Endometrial microvascular endothelial cells (primary cell): ENCODE measurements around the gene NCAM1. TPM values are rescaled to one million over a fixed set of nuclear protein-coding genes. Genes with fewer than 3 reads are reported as not detected.
"Not testable (repeated sequence)": the region's sequence is repeated elsewhere in the genome, so short reads cannot be mapped to it uniquely, and the experiment has no call there.

Experiments used
- in situ Hi-C: cut with HindIII; loops from 2 replicates; pipeline ENCODE4 v1.10.0; 2017; ENCODE audit warnings: low sequenced_read_pairs, low pct_unique_long_range_greater_than_20kb; ENCODE audit errors: inconsistent ontology term
- total RNA-seq: library from RNA; depleted of rRNA; stranded (reverse); fragments of >200 nt; gene quantifications from one replicate; pipeline ENCODE4 v1.2.3, GENCODE V29; 2015; ENCODE audit errors: inconsistent ontology term

NCAM1 gene
- total RNA-seq = not detected

GRCh38 chr11:112961146-112961668, at the start of gene NCAM1:
TSS of gene NCAM1 (plus strand) at chr11:112961420.
- in situ Hi-C loops = no loop called here

GRCh38 chr11:112922606-112923005, 38.6 kb upstream of the NCAM1 start:
- in situ Hi-C loops = no loop called here

- in situ Hi-C loops = not testable (repeated sequence)
Observed at GRCh38 chr11:112924836-112925235, 36.4 kb upstream of the NCAM1 start.

- in situ Hi-C loops = no loop called here
Observed at GRCh38 chr11:112925516-112926310, 35.5 kb upstream of the NCAM1 start.

GRCh38 chr11:112928136-112928535, 33.1 kb upstream of the NCAM1 start:
- in situ Hi-C loops = no loop called here

GRCh38 chr11:112929432-112929831, 31.8 kb upstream of the NCAM1 start:
- in situ Hi-C loops = no loop called here

- in situ Hi-C loops = no loop called here
Observed at GRCh38 chr11:112931703-112932102, 29.5 kb upstream of the NCAM1 start.

- in situ Hi-C loops = no loop called here
Observed at GRCh38 chr11:112932593-112932992, 28.6 kb upstream of the NCAM1 start.

- in situ Hi-C loops = no loop called here
Observed at GRCh38 chr11:112933970-112934369, 27.2 kb upstream of the NCAM1 start.

GRCh38 chr11:112941104-112941503, 20.1 kb upstream of the NCAM1 start:
- in situ Hi-C loops = no loop called here

GRCh38 chr11:112942966-112943643, 18.1 kb upstream of the NCAM1 start:
- in situ Hi-C loops = no loop called here

GRCh38 chr11:112946866-112947265, 14.4 kb upstream of the NCAM1 start:
- in situ Hi-C loops = no loop called here

GRCh38 chr11:112949781-112950575, 11.2 kb upstream of the NCAM1 start:
- in situ Hi-C loops = no loop called here

GRCh38 chr11:112958670-112959069, 2.5 kb upstream of the NCAM1 start:
- in situ Hi-C loops = no loop called here

- in situ Hi-C loops = no loop called here
Observed at GRCh38 chr11:112961751-112962578, 745 bp downstream of the NCAM1 start.

- in situ Hi-C loops = no loop called here
Observed at GRCh38 chr11:112962579-112963367, 1.6 kb downstream of the NCAM1 start.

GRCh38 chr11:112963368-112963955, 2.2 kb downstream of the NCAM1 start:
- in situ Hi-C loops = no loop called here
